Rectal smooth muscle tissue (tissue), 1 donor: ENCODE measurements around the gene SYT2.

Experiments
- H3K27ac ChIP-seq: one replicate; pipeline ENCODE4 v1.7.0; 2013; ENCODE audit warnings: low read depth, low read length, inconsistent platforms
- H3K27me3 ChIP-seq: one replicate; pipeline ENCODE4 v1.7.0; 2013; ENCODE audit warnings: low read length; ENCODE audit not compliant: control insufficient read depth, insufficient read depth
- H3K36me3 ChIP-seq: one replicate; pipeline ENCODE4 v1.7.0; 2013; ENCODE audit warnings: low read length; ENCODE audit not compliant: control insufficient read depth, insufficient read depth
- H3K4me1 ChIP-seq: one replicate; pipeline ENCODE4 v1.7.0; 2013; ENCODE audit warnings: low read length; ENCODE audit not compliant: control insufficient read depth, insufficient read depth
- H3K4me3 ChIP-seq: one replicate; pipeline ENCODE4 v1.7.0; 2013; ENCODE audit warnings: low read length
- H3K9ac ChIP-seq: one replicate; pipeline ENCODE4 v1.7.0; 2013; ENCODE audit warnings: low read length

SYT2 gene

DNA sequence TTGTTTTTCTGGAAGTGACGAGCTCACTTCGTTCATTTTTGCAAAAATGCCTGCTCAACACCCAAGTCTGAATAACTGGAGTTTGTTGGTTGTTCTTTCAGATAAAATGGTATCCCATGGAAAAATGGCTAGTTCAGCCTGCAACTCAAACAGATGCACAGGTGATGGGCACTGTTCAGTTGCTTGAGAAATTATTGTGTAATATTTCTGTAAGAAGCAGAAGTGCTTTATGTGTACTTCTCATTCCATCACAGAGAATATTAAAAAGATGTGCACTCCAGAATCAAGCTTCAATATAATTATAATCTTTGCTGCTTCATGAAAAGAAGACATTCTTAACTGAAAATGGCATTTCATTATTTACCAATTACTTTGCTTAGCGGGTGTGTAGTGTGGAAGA is 9.1 kb downstream of the SYT2 start:
- Histone ChIP-seq H3K27me3 (peaks cover 9% of the 10 kb centered on the region), H3K4me1 (no peaks in the 10 kb centered on the region), H3K4me3 (no peak overlapping the region), H3K36me3 (no peaks in the 10 kb centered on the region), H3K9ac (no peak overlapping the region), H3K27ac (no peak overlapping the region)

DNA sequence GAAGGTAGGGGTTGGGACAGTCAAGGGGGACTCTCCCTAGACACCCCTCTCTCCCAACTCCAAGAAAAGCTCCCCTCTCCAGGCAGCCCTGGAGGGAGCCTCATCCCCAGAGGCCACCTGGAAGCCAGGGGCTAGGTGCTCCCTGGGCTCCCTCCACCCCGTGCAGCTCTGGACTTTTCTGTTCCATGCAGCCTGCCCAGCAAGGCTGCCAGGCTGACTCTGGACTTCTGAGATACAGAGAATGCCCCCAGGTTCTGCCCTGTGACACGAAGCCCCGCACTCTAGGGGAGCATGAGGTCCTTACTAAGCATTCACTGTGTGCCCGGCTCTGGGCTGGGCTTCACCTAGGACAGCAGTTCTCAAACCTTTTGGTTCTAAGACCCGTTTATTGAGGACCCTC is 10.2 kb downstream of the SYT2 start:
- Histone ChIP-seq H3K4me1 (no peaks in the 10 kb centered on the region), H3K27ac (no peak overlapping the region), H3K9ac (no peak overlapping the region), H3K27me3 (peaks cover 6% of the 10 kb centered on the region), H3K4me3 (no peak overlapping the region), H3K36me3 (no peaks in the 10 kb centered on the region)

GRCh38 chr1:202698276-202698675 is 12.0 kb downstream of the SYT2 start:
- Histone ChIP-seq H3K36me3 (no peaks in the 10 kb centered on the region), H3K4me3 (no peak overlapping the region), H3K9ac (no peak overlapping the region), H3K27ac (no peak overlapping the region), H3K4me1 (no peaks in the 10 kb centered on the region), H3K27me3 (peaks cover 6% of the 10 kb centered on the region)

- Histone ChIP-seq H3K27me3 (peaks cover 6% of the 10 kb centered on the region), H3K4me3 (no peak overlapping the region), H3K27ac (no peak overlapping the region), H3K36me3 (no peaks in the 10 kb centered on the region), H3K4me1 (no peaks in the 10 kb centered on the region), H3K9ac (no peak overlapping the region)
Measured at GRCh38 chr1:202697038-202697437, 13.2 kb downstream of the SYT2 start.

DNA sequence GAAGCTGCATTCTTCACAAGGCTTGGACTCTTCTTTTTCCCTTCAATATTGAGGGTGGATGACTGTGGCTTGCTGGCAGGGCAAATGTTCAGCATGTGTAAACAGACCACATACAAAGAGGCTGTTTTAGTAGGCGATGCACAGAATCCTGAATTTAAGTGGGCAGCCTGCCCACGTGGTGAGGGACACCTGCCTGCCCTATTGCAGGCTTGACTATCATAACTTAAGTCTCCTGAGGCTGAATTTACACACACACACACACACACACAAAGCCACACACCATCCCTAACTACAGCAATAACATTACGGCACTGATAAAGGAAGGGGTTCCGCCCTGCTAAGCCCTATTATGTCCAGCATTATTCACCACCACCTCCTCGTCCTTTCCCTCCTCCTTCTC is 15.9 kb downstream of the SYT2 start:
- no peaks in the 10 kb centered on the region for H3K36me3 ChIP-seq
- H3K27me3 ChIP-seq: peaks cover 6% of the 10 kb centered on the region
- H3K4me3 ChIP-seq: no peak overlapping the region
- H3K27ac ChIP-seq: no peak overlapping the region
- no peaks in the 10 kb centered on the region for H3K4me1 ChIP-seq
- no peak overlapping the region for H3K9ac ChIP-seq

- Histone ChIP-seq H3K36me3 (no peaks in the 10 kb centered on the region), H3K4me3 (no peak overlapping the region), H3K9ac (no peak overlapping the region), H3K27ac (no peak overlapping the region), H3K4me1 (no peaks in the 10 kb centered on the region), H3K27me3 (peaks cover 6% of the 10 kb centered on the region)
Measured at GRCh38 chr1:202692959-202693555, 17.2 kb downstream of the SYT2 start.

DNA sequence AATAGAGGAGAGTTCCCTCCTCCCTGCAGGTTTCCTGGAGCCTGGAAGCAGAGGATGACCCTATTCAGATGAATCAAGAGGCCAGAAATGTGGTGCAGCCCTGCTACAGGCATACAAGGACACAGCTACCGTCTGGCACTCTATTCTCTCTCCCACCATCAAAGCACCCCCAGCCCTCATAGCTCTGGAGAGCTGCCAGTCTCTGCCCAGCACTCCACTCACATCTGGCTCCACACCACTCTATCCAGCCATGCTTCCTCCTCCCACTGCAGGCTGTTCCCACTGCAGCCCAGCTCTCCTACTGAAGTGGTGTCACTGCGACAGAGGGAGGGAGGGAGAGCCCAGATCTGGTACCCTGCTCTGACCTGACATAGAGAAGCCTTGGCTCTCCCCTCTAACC is 18.4 kb downstream of the SYT2 start:
- Histone ChIP-seq H3K4me3 (no peak overlapping the region), H3K4me1 (no peaks in the 10 kb centered on the region), H3K36me3 (no peaks in the 10 kb centered on the region), H3K9ac (no peak overlapping the region), H3K27me3 (peaks cover 3% of the 10 kb centered on the region), H3K27ac (no peak overlapping the region)

GRCh38 chr1:202689493-202690342 is 20.5 kb downstream of the SYT2 start:
- peaks cover 3% of the 10 kb centered on the region for H3K27me3 ChIP-seq
- no peaks in the 10 kb centered on the region for H3K36me3 ChIP-seq
- no peak overlapping the region for H3K27ac ChIP-seq
- H3K4me3 ChIP-seq: no peak overlapping the region
- H3K4me1 ChIP-seq: no peaks in the 10 kb centered on the region
- no peak overlapping the region for H3K9ac ChIP-seq

GRCh38 chr1:202689082-202689481 is 21.2 kb downstream of the SYT2 start:
- peaks cover 3% of the 10 kb centered on the region for H3K27me3 ChIP-seq
- H3K36me3 ChIP-seq: no peaks in the 10 kb centered on the region
- H3K27ac ChIP-seq: no peak overlapping the region

GRCh38 chr1:202688401-202688800 is 21.9 kb downstream of the SYT2 start:
- Histone ChIP-seq H3K36me3 (no peaks in the 10 kb centered on the region), H3K27me3 (peaks cover 3% of the 10 kb centered on the region), H3K9ac (no peak overlapping the region), H3K27ac (no peak overlapping the region), H3K4me3 (no peak overlapping the region), H3K4me1 (no peaks in the 10 kb centered on the region)

More at GRCh38 chr1:202689082-202689481, 21.2 kb downstream of the SYT2 start:
- Histone ChIP-seq H3K4me3 (no peak overlapping the region), H3K4me1 (no peaks in the 10 kb centered on the region), H3K9ac (no peak overlapping the region)

DNA sequence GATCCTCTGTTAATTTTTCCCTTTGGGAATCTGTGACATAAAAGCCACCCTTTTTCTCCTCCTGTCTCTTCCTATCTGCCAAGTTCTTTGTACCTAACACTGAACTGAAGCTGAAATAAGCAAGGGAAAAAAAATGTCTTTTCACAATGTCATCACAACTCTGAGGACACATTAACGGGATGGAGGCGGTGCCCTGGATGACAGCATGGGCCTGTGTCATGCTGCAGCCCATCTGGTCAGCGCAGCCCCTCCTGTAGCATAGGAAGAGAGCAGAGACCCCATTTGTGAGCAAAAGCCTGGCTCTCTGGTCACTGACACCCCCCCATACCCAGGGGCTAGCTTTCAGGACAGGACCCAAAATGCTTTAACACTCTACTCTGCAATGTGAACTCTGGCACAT is 22.5 kb downstream of the SYT2 start:
- H3K4me3 ChIP-seq: no peak overlapping the region
- H3K27ac ChIP-seq: no peak overlapping the region
- H3K27me3 ChIP-seq: peaks cover 3% of the 10 kb centered on the region
- no peaks in the 10 kb centered on the region for H3K4me1 ChIP-seq
- H3K36me3 ChIP-seq: no peaks in the 10 kb centered on the region
- no peak overlapping the region for H3K9ac ChIP-seq

- H3K27me3 ChIP-seq: peaks cover 3% of the 10 kb centered on the region
- no peak overlapping the region for H3K9ac ChIP-seq
- no peak overlapping the region for H3K4me3 ChIP-seq
- no peak overlapping the region for H3K27ac ChIP-seq
- H3K4me1 ChIP-seq: no peaks in the 10 kb centered on the region
- no peaks in the 10 kb centered on the region for H3K36me3 ChIP-seq
Measured at GRCh38 chr1:202687370-202687769, 22.9 kb downstream of the SYT2 start.

GRCh38 chr1:202685641-202686040 is 24.6 kb downstream of the SYT2 start:
- Histone ChIP-seq H3K27ac (no peak overlapping the region), H3K27me3 (peaks cover 7% of the 10 kb centered on the region), H3K9ac (no peak overlapping the region), H3K4me3 (no peak overlapping the region), H3K36me3 (no peaks in the 10 kb centered on the region), H3K4me1 (no peaks in the 10 kb centered on the region)
